NCI-H524 treated with DMSO at 0.1 percent for 48 hours (cell line): ENCODE data around the gene CNN2.

Experiments
- DNase-seq: peaks from one replicate; lab custom pipeline; 2025; lab: John Stamatoyannopoulos, UW

CNN2 gene

DNA sequence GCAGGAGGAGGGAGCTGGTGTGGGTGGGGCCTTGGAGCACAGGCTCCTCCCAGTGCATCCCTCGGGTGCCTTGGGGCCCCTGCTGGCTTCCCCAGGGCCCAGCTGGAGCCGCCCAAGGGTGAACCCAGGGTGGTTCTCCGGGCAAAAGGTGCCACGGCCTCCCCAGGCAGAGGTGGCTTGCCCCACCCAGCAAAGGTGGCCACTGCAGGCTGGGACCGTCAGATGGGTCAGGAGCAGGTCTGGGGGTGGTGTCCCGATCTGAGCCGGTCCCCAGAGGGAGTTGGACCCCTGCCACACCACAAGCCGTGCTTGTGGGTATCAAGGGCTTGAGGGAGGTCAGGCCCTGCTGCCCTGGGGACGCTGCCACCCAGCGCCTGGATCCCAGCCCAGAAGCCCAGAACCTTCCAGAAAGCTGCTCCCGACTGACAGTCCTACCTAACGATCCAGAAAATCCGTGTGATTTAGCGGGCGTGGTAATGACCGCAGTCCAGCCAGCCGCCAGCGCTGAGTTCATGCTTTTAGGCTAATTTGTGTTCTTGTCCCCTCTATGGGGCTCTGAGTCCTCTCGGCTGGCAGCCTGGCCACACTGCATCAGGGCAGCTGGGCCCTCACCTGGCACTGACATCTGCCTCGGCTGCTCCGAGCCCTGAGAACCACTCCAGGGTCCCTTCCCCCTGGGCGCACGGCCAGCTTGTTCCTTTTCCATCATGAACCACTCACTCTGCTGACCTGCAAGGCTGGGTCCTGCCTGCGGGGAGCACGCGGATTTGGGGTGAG lies 31.2 kb upstream of the CNN2 start:
- no peak for DNase-seq

DNA sequence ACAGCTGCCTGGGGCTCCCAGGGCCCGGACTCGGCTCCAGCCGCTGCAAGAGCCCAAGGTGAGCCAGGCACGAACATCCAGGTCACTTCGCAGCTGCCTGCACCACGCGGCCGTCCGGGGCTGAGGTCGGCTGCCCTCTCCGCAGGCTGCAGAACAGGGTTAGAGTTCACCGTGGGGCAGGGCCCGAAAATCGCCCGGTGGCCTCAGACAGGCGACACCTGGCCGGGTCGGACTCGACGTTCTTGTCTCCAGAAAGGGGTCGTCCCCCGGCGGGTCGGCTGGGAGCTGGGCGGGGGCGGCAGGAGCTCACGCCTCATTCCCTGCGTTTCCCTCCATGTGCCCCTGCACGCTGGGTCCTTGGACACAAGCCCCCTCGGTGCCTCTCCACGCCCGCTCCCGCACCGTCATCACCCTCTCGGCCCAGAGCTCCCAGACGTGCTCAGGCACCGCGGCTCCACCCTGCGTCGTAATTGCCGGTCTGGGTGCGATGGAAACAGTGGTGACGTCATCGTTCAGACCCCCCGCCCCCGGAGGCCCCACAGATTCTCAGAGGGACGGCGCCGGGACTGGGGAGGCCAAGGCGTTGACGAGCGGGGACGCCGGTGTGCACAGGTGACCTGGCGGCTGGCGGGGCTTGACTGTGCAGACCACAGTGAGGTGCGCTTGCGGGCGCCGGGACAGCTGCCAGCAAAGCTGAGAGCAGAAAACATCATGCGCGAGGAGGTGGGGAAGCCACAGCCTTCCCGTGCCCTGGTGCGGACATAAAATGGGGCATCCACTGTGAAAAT lies 30.2 kb upstream of the CNN2 start:
- DNase-seq: no peak

GRCh38 chr19:998064-998463 lies 28.3 kb upstream of the CNN2 start:
- DNase-seq: no peak

- DNase-seq: no peak
Measured at GRCh38 chr19:999379-999719, 27.1 kb upstream of the CNN2 start.

GRCh38 chr19:1000095-1000494 lies 26.3 kb upstream of the CNN2 start, which contains the start of gene GRIN3B:
GRIN3B (plus strand) TSS chr19:1000419; CDS start chr19:1000438, 19 bp downstream.
- no peak for DNase-seq

DNA sequence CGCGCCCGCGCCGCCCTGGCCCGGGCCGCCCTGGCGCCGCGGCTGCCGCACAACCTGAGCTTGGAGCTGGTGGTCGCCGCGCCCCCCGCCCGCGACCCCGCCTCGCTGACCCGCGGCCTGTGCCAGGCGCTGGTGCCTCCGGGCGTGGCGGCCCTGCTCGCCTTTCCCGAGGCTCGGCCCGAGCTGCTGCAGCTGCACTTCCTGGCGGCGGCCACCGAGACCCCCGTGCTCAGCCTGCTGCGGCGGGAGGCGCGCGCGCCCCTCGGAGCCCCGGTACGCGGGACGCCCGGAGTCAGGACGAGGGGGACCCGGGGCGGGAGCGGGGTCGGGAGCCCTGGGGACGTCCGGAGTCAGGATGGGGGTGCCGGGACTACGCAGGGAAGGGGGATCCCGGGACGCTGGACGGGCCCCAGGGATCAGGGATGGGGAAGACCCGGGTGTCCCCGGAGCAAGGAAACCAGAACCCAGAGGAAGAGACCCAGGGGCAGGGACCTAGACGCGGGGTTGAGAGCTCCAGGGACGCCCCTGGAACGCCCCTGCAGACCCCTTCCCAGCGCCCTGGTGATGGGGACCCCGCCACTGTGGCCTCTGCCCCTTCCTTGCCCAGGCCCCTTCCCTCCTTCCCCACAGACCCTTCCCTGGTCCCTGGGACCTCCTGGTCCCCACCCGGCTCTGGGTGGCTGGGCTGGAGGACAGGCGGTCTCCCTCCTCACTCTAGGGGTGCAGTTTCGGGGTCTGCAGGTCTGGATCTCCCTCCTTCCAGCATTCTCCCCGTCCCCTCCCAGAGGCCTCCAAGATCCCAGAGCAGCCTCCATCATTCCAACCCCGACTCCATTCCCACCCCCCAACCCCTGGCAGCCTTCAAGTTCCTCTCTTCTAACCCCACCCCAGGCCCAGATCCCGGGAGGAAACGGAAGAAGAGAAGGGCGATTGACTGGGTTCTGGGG lies 25.5 kb upstream of the CNN2 start:
- DNase-seq: no peak

- no peak for DNase-seq
Measured at GRCh38 chr19:1001538-1002166, 24.8 kb upstream of the CNN2 start.

- DNase-seq: no peak
Measured at GRCh38 chr19:1002600-1002999, 23.8 kb upstream of the CNN2 start.

DNA sequence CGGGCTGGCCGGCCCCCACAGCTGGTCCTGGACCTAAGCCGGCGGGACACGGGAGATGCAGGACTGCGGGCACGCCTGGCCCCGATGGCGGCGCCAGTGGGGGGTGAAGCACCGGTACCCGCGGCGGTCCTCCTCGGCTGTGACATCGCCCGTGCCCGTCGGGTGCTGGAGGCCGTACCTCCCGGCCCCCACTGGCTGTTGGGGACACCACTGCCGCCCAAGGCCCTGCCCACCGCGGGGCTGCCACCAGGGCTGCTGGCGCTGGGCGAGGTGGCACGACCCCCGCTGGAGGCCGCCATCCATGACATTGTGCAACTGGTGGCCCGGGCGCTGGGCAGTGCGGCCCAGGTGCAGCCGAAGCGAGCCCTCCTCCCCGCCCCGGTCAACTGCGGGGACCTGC lies 23.1 kb upstream of the CNN2 start:
- no peak for DNase-seq

DNA sequence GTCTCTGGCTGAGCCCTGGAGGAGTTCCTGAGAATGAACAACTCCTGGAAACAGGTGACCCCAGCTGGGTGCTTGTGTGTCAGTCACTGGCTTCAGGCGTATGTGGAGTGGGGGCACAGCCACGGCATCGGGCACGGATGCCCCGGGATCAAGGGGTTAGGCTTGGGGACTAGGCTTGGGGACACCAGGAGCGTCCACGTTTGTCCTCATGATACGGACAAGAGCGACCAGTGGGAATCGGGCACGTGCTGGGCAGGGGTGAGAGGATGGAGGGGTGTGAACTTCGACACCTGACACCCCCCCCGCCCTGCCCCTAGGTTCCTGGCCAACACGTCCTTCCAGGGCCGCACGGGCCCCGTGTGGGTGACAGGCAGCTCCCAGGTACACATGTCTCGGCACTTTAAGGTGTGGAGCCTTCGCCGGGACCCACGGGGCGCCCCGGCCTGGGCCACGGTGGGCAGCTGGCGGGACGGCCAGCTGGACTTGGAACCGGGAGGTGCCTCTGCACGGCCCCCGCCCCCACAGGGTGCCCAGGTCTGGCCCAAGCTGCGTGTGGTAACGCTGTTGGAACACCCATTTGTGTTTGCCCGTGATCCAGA lies 22.1 kb upstream of the CNN2 start:
- DNase-seq: no peak

GRCh38 chr19:1004803-1005664 lies 21.4 kb upstream of the CNN2 start:
- no peak for DNase-seq

GRCh38 chr19:1006711-1007398 lies 19.6 kb upstream of the CNN2 start:
- no peak for DNase-seq

GRCh38 chr19:1007399-1008251 lies 18.8 kb upstream of the CNN2 start:
- no peak for DNase-seq

- DNase-seq: no peak
Measured at GRCh38 chr19:1008268-1009040, 18.0 kb upstream of the CNN2 start.

DNA sequence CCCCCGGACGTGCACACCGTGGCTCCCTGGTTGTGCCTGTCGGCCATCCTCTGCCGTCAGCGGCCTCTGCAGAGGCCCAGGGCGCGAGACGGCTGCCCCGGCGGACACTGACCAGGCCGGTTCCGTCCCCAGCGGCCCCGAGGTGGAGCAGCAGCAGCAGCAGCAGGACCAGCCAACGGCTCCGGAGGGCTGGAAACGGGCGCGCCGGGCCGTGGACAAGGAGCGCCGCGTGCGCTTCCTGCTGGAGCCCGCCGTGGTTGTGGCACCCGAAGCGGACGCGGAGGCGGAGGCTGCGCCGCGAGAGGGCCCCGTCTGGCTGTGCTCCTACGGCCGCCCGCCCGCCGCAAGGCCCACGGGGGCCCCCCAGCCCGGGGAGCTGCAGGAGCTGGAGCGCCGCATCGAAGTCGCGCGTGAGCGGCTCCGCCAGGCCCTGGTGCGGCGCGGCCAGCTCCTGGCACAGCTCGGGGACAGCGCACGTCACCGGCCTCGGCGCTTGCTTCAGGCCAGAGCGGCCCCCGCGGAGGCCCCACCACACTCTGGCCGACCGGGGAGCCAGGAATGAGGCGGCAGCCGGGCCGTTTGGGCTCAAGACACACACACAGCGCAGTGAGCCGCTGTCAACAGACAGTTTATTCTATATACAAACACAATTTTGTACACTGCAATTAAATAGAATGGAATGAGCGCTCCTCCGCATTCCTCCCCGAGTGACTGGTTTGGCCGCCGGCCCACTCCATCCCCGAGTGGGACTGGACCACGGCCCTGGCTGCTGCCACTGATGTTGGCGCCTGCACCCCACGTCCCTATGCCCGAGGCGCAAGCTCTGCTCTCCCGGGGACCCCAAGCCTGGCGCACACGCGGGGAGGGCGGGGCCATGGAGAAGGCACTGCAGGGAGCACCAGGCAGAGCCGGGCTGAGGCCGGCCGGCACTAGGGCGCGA lies 17.1 kb upstream of the CNN2 start:
- no peak for DNase-seq

DNA sequence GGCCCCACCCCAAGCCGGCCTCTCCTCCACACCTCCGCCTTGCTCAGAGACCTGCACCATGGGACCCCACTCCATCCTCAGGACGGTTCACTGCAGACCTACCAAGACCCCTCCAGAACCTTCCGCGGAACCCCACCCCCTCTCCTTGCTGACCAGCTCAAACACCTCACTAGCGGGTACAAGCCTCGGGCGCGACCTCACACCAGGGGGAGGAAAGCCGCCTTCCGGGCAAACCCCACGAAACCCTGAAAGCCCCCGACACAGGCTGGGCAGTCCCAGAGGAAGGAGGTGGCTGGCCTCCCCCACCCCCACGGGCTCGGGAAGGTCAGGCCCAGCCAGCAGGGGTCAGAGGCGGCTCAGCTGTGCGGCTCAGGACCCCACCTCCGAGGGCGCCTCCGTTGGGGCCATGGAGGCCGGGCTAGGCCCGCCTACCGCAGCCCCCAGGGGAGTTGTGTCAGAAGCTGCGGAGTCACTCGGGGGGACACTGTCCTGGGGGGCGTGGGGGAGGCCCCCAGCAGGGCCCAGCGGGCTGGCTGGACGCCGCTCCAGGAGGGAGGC lies 16.3 kb upstream of the CNN2 start:
- DNase-seq: no peak
